ENCODE results near the gene OLIG2.
A peak's percentile ranks its signal among the peaks of the same experiment; 100 is the strongest.

Gene OLIG2

DNA sequence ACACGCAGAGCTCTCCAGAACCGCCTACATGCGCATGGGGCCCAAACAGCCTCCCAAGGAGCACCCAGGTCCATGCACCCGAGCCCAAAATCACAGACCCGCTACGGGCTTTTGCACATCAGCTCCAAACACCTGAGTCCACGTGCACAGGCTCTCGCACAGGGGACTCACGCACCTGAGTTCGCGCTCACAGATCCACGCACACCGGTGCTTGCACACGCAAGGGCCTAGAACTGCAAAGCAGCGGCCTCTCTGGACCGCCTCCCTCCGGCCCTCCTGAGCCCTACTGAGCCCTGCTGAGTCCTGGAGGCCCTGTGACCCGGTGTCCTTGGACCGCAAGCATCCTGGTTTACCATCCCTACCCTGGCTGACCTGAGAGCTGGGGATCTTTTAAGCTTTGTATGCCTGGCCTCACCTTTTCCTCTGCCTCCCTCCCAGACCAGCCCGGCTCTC lies 8.3 kb downstream of the OLIG2 start:
- DNase-seq = no peak

- DNase-seq = no peak
Observed at GRCh38 chr21:33035147-33035546, 9.4 kb downstream of the OLIG2 start.

- peak; percentile 87 for DNase-seq
Observed at GRCh38 chr21:33036430-33037162, 10.9 kb downstream of the OLIG2 start.

DNA sequence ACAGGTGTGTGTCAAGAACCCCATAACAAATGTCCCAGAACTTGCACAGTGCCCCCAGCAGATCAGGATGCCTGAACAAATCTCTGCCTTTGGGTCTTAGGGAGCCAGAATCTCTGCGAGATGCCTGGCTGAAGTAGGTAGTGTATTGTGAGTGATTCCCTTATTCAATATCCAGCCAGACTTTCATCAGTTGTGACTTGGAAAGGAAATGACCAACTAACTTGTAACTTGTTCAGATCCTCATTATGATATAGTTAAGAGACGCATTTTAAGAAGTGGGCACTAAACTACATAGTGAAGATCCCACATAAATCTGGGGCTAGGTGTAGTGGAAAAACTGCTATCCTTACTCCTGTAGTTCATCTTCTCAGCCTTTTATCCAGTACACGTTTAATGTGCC lies 11.8 kb downstream of the OLIG2 start:
- no peak for DNase-seq

GRCh38 chr21:33039536-33039935 lies 13.8 kb downstream of the OLIG2 start:
- no peak for DNase-seq

DNA sequence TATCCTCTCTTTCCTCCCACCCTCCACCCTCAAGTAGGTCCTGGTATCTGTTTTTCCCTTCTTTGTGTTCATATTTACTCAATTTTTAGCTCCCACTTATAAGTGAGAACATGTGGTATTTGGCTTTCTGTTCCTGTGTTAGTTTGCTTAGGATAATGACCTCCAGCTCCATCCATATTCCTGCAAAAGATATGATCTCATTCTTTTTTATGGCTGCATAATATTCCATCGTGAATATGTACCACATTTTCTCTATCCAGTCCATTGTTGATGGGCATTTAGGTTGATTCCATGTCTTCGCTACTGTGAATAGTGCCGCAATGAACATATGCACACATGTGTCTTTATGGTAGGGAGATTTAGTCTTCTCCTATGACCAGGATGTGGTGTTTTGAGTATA lies 14.5 kb downstream of the OLIG2 start:
- DNase-seq = no peak

GRCh38 chr21:33041981-33042380 lies 16.2 kb downstream of the OLIG2 start:
- DNase-seq = no peak

GRCh38 chr21:33042812-33043211 lies 17.1 kb downstream of the OLIG2 start:
- DNase-seq = no peak

- no peak for DNase-seq
Observed at GRCh38 chr21:33046455-33046854, 20.7 kb downstream of the OLIG2 start.

DNA sequence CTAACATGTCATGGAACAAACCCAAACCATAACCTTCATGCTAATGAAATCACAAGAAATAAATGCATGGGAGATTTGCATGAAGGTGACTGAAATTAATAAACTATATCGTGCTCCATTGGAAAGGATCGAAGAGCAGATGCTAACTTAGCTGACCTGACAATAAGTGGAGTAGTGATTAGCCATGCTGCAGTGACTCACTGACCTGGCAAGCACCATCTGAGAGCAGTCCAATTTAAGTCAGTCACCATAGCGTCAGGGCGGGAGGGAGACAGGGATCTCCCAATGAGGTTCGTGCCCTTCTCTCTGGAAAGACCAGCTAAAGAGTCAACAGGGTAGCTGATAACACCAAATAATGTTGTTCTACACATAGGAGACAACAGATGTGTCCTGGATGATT lies 21.5 kb downstream of the OLIG2 start:
- DNase-seq = no peak

- DNase-seq = no peak
Observed at GRCh38 chr21:33051925-33052324, 26.2 kb downstream of the OLIG2 start.

DNA sequence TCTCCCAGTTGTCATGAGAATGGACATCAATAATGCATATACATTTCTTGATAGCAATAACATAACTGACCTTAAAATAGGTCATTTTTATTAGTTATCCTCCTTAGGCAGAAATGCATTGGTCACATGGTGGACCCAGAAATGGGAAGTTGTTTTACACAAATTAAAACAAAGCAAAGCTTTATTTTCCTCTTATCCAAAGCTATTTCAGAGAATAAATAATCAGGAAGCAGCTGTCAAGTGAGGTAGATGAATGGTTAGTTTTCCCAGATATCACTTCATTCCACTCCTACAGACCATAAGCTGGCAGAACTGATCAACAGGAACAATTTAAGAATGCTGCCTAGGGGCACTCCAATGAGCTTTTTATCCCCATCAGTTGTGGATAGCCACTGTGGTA lies 28.2 kb downstream of the OLIG2 start:
- no peak for DNase-seq

DNA sequence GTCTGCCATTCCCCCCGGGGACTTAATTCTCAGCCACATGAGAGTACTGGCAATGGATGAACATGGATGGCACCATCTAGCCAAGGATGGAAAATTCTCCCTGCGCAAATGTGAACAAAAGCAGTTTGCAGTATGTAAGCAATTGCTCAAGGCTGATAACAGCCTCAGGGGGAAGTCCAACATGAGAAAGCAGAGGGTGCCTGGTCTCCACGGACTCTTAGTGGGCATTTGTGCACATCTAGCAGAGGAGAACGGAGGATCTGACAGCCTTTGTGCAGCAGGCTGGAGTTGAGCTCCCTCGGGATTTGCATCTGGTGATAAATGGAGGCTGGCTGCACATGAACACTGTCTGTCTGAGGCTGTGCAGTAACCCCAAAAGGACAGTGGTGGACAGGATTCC lies 30.3 kb downstream of the OLIG2 start:
- DNase-seq = no peak

GRCh38 chr21:33057385-33057940 lies 31.7 kb downstream of the OLIG2 start:
- no peak for DNase-seq

DNA sequence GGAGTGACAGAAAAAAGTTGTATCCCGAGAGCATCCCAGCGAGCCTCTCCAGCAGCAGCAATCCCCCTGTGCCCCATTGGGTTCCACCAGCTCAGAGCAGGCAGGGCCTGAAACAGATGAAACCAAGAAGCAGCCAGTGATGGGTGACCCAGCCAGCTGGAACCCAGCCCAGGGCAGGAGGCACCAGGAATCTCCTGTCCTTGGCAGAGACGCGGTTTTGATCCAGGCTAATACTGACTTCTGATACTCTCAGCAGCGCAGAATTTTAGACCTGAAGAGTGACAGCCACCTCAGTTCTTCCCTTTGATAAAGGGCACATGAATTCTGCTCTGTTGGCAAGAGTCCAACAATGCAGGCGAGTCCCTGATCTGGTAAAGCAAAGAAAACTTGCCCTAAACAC lies 32.8 kb downstream of the OLIG2 start:
- DNase-seq = no peak

GRCh38 chr21:33058957-33059356 lies 33.2 kb downstream of the OLIG2 start:
- peak; percentile 31 for DNase-seq

- DNase-seq = peak; percentile 98
Observed at GRCh38 chr21:33059380-33059841, 33.7 kb downstream of the OLIG2 start.

DNA sequence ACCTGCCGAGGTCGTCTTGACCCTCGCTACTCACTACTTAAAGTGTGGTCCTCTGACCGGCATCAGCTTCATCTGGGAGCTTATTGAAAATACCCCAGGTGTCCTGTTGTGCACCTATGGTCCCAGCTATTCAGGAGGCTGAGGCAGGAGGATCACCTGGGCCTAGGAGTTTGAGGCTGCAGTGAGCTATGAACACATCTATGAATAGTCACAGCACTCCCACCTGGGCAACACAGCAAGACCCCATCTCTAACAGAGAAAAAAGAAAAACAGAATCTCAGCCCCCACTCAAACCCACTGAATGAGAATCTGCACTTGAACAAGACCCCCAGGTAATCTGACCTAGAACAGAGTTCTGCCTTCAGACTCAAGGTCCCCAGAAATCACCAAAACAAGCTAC lies 35.5 kb downstream of the OLIG2 start:
- DNase-seq = no peak

GRCh38 chr21:33063375-33063883 lies 37.7 kb downstream of the OLIG2 start:
- DNase-seq = peak; percentile 29

GRCh38 chr21:33063907-33064622 lies 38.3 kb downstream of the OLIG2 start:
- DNase-seq = no peak

- DNase-seq = no peak
Observed at GRCh38 chr21:33064623-33065390, 39.1 kb downstream of the OLIG2 start.

- no peak for DNase-seq
Observed at GRCh38 chr21:33067043-33067442, 41.3 kb downstream of the OLIG2 start.

DNA sequence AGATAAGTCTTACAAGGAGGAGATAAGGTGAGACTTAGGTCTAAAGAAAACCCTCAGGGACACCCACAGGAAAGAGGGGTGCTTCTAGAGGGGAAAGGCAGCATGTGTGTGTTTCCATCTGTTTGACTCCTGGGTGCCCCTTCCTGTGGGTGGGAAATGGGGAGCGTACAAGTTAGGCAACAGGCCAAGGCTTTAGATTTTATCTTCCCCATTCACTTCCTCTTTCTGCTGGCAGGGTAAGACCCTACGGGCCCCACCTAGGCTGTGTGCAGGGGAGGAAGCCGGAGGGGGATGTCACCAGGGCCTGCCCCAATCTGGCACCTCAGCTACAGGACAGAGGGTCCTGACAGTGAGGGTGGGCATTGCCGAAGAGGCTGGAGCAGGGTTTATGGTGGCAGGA lies 41.7 kb downstream of the OLIG2 start:
- peak; percentile 89 for DNase-seq

Measured in MV-4-11 (cell line).